HG03520 (cell line): ENCODE data around the gene FAM90A26.
"Not testable (repeated sequence)": the region's sequence is repeated elsewhere in the genome, so short reads cannot be mapped to it uniquely, and the experiment has no call there.

ENCODE experiments used
- ATAC-seq: cut with Tn5 transposase; IDR thresholded peaks from one replicate; pipeline ENCODE4 v1.9.1; 2021; ENCODE audit warnings: mild to moderate bottlenecking, moderate library complexity; ENCODE audit not compliant: unreplicated experiment

FAM90A26 gene, protein sequence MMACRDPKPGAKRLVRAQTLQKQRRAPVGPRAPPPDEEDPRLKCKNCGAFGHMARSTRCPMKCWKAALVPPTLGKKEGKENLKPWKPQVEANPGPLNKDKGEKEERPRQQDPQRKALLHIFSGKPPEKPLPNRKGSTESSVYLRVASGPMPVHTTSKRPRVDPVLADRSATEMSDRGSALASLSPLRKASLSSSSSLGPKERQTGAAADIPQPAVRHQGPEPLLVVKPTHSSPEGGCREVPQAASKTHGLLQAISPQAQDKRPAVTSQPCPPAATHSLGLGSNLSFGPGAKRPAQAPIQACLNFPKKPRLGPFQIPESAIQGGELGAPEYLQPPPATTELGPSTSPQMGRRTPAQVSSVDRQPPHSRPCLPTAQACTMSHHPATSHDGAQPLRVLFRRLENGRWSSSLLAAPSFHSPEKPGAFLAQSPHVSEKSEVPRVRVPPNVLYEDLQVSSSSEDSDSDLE

DNA sequence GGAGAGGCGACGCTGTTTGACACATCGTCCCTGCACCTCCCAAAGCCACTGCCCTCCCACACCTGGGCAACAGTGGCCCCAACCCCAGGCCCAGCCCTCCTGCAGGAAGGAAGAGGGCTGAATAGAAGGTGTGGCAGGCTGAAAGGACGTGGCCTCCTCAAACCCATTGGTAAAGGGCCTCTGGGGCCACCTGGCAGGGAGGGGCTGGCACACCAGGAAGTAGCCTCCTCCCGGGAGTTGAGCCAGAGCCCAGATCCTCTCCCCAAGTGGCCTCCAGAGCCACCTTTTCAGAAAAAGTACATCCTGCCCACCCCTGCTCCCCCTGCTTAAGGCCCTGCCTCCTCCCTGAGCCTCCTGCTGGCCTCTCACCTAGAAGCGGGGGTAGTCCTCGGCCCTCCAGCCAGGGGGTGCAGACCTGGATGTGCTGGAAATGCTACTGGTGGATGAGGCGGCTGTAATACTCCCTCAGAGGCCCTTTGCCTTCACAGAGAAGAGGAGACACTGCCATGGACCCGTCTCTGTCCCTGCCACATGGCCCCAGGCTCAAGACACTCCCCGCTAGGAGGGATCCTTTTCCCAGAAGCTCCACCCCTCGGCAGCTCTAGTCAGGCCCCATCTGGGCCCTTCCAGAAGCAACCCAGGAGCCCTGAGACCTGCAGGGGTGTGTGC is at the start of gene FAM90A26:
Gene FAM90A26, plus strand, starts transcription at position 619 of the 669 bp plus-strand sequence. CDS start 2,764 bp downstream, outside the sequence.
- ATAC-seq = not testable (repeated sequence)

DNA sequence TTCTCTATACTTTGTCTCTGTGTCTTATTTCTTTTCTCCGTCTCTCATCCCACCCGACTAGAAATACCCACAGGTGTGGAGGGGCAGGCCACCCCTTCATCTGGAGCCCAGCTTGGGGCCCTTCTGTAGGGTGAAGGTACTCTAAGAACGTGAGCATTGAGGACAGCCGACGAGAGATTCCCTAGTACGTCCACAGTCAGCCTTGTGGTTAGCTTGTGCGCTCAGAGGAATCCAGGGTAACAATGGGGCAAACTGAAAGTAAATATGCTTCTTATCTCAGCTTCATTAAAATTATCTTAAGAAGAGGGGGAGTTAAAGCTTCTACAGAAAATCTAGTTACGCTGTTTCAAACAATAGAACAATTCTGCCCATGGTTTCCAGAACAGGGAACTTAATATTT is 47.5 kb upstream of the FAM90A26 start:
- ATAC-seq = not testable (repeated sequence)

DNA sequence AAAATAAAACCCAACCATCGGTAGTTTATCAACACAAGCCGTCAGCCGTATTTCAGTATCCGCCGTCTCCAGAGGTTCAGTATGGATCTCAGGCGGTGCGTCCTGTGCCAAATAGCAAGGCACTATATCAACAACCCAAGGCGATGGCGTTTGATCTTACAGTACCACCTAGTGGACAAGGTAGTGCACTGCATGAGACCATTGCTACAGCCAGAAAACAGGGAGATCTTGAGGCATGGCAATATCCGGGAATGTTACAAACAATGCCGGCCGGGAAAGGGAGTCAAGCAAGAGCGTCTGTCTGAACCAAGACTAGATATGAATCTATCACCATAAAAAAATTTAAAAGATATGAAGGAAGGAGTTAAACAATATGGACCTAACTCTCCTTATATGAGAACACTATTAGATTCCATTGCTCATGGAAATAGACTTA is 46.6 kb upstream of the FAM90A26 start:
- ATAC-seq = not testable (repeated sequence)

DNA sequence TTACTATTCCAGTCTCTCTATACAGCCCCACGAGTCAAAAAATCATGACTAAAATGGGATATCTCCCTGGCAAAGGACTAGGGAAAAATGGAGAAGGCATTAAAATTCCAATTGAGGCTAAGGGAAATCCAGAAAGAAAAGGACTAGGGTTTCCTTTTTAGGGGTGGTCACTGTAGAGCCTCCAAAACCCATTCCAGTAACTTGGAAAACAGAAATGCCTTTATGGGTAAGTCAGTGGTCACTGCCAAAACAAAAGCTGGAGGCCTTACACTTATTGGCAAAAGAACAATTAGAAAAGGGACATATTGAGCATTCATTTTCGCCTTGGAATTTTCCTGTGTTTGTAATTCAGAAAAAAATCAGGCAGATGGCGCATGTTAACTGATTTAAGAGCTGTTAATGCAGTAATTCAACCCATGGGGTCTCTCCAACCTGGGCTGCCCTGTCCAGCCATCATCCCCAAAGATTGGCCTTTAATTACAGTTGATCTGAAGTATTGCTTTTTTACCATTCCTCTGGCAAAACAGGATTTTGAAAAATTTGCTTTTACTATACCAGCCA is 44.5 kb upstream of the FAM90A26 start:
- ATAC-seq = not testable (repeated sequence)

DNA sequence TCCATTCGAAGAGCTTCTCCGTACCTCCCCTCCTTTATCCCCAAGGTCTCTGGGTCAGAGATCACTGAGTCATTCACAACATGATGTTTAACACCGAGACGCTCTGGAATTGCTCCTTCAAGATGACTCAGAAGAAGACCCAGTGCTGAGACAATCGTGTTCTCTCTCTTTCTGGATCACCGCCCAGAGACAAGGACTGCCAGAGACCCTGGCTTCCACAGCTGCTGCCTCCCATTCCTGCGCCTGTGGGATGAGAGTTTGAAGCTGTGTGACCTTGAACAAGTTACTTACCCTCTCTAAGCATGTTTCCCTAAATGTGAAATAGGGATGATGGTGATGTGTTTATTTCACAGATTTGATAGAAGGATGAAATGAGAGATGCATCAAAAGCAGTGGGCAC is 38.8 kb upstream of the FAM90A26 start:
- ATAC-seq = not testable (repeated sequence)

DNA sequence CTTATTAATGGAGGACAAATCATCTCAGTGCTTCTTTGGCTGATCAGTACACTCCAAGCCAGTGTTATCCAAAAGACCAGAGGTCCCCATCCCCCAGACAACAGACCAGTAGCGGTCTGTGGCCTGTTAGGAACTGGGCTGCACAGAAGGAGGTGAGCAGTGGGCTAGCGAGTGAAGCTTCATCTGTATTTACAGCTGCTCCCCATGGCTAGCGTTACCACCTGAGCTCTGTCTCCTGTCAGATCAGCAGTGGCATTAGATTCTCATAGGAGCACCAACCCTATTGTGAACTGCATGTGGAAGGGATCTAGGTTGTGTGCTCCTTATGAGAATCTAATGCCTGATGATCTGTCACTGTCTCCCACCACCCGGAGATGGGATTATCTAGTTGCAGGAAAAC is 37.4 kb upstream of the FAM90A26 start:
- not testable (repeated sequence) for ATAC-seq

DNA sequence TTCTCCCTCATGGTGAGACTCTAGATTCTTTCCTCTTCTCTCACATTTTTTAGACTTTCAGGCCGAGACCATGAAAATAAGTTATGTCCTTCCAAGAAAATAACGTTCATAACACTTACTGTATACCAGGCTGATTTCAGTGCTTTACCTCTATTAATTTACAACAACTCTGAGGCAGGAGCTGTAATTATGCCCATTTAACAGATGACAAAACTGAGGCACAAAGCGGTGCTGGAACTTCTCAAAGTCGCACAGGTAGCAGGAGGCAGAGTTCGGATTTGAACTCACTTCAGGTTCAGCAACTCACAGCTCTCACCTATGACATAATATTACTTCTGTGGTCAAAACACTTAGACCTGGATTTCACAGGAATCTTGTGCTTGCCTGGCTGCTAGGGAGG is 36.2 kb upstream of the FAM90A26 start:
- ATAC-seq = not testable (repeated sequence)

DNA sequence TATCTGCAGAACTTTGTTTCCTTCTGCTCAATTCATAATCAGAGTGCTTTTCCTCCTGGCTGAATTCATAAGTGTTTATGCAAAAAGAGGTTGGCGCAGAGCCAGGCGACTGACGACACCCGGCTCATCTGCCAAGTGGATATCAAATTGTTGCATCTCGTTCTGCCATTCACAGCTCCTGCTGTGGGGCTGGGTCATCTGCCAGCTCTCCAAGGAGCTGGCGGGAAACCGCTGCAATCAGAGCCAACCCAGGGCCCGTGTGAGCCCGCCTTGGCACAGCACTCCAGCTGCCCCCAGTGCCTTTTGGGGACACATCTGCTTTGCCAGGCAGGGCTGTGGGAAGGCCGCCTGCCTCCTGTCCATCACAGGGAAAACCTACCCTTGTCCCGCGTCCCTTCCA is 35.7 kb upstream of the FAM90A26 start:
- not testable (repeated sequence) for ATAC-seq

DNA sequence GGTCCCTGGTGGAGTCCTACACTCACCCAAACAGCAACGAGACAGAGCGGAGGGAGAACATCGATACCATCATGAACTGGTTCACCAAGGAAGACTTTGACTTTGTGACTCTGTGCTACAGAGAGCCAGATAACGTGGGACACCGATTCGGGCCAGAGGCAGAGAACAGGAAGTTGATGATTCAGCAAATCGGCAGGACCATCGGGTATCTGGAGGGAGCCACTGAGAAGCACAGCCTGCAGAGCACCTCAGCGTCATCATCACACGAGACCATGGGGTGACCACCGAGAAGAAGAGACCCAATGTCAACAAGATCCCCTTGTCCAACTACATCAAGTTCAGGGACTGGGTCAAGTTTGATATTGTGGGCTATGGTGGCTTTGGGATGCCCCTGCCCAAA is 29.2 kb upstream of the FAM90A26 start:
- not testable (repeated sequence) for ATAC-seq

DNA sequence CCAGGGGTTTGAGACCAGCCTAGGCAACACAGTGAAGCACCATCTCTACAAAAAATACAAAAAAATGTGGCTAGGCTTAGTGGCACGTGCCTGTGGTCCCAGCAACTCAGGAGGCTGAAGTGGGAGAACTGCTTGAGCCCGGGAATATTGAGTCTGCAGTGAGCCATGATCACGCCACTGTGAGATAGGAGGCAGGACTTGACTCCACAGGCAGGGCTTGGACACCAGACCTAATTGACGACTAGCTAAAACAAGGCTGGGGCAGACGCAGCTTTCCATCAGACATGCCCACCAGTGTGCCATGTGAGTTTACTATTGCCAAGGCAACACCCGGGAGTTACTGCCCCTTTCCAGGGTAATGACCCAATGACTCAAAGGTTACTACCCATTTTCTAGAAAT is 27.4 kb upstream of the FAM90A26 start:
- not testable (repeated sequence) for ATAC-seq

DNA sequence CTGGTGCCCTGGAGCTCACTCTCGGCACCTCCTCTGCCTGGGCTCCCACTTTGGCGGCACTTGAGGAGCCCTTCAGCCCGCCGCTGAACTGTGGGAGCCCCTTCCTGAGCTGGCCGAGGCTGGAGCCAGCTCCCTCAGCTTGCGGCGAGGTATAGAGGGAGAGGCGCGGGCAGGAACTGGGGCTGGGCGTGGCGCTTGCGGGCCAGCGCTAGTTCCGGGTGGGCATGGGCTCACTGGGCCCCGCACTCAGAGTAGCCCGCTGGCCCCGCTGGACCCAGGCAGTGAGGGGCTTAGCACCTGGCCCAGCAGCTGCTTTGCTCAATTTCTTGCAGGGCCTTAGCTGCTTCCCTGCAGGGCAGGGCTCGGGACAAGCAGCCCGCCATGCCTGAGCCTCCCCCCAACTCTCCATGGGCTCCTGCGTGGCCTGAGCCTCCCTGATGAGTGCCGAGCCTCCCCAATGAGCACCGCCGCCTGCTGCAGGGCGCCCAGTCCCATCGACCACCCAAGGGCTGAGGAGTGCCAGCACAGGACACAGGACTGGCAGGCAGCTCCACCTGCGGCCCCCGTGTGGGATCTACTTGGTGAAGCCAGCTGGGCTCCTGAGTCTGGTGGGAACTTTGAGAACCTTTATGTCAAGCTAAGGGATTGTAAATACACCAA is 26.7 kb upstream of the FAM90A26 start:
- no peak for ATAC-seq

DNA sequence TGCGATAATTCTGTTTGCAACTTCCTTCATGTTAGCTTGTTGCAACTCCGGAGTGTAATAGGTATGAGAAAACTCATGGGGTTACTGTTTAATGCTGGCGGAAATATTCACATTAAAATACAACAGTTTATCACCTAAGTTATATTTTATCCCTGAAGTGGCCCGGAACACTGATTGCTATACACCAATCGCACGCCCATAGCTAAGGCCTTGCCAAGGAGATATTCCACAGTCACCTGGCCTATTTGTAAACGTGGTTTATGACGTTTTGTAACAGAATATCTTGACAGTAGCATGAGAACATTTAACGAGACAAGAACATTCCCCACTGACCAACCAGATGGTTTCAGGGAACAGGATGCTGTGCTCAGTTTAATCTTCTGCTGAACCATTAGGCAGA is 23.2 kb upstream of the FAM90A26 start:
- ATAC-seq = no peak

DNA sequence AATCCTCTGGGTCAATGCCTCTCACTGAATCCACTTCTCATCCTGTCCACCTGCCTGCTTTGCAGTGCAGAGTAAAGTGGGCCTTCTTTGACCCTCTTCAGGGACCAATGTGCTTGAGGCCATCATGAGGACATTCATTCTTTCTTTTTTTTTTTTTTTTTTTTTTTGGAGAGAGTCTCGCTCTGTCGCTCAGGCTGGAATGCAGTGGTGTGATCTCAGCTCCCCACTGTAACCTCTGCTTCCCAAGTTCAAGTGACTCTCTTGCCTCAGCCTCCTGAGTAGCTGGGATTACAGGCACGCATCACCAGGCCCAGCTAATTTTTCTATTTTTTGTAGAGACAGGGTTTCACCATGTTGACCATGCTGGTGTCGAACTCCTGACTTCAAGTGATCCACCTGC is 22.8 kb upstream of the FAM90A26 start:
- not testable (repeated sequence) for ATAC-seq

DNA sequence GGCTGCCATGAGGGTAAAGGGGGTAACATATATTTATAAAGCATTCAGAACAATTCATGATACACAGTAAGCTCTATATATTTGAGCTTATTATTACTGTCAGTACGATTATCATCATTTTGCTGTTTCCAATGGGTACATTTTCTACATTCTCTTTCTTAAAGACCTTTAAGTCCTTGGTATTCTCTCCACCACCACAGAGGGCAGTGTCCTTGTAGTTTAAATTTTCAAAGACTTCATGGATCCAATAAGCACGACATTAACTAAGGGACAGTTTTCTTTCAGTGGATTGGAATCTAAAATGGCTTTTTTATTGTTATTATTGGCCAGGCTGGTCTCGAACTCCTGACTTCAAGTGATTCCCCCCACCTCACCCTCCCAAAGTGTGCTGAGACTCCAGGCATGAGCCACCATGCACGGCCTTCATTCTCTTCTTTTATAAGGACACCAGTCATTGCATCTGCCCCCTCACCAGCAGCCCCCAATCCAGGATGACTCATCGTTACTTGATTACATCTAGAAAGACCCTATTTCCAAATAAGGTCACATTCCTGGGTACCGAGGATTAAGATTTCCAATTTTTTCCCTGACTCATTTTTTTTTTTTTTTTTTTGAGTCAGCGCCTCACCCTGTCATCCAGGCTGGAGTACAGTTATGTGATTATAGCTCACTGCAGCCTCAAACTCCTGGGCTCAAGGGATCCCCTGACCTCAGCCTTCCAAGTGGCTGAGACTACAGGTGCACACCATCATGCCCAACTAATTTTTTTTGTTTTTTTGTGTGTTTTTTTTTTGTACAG is 21.4 kb upstream of the FAM90A26 start:
- ATAC-seq = not testable (repeated sequence)

DNA sequence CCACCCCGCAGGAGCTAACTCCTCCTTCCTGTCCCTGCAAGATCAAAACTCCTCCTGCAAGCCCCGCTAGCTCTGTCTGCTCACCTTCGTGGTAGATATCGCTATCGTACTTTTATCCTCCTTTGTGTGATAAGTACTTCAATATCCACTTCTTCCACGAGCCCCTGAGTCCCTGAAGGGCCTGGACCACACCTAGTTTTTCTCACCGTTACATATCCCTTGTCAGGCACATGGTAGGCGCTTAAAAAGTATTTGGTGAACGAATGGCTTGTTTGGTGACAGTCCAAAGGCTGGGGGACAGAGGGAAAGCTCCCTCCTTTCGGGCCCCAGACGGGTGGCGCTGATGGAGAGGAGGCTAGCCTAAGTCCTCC is 18.4 kb upstream of the FAM90A26 start:
- not testable (repeated sequence) for ATAC-seq

DNA sequence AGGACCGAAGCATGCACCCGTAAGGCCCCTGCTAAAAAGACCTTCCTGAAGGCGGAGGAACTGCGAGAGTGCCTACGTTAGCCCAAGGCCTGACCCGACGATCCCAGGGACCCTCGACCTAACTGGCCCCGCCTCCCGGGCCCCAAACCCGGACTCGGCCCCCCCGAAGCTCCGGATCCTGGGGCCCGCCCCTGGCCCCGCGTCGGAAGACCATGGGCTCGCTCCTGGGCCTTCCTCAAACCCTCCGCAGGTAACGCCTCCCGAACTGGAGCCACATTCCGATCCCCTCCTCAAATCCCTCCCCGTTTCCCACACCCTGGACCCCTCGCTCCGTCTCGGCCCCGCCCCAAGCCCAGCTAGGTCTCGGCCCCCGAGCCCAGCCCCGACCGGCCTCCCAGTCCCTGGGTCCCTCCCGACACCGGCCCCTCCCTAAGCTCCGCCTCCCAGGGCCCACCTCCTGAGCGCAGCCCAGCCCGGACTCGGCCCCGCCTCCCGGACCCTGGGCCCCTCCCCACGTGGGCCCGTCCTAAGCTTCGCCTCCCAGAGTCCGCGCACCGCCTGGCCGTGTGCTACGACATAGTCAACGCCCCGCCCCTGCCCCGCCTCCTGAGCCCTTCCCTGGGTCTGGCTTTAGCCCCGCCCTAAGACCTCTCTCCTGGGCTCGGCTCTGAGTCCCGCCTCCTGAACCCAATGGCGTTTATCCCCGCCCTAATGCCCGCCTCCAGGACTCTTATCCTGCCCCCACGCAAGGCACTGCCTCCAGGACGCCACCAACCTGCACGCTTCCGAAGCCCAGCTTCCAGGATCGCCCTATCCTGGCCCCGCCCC is 17.8 kb upstream of the FAM90A26 start:
- ATAC-seq = peak; percentile 30

DNA sequence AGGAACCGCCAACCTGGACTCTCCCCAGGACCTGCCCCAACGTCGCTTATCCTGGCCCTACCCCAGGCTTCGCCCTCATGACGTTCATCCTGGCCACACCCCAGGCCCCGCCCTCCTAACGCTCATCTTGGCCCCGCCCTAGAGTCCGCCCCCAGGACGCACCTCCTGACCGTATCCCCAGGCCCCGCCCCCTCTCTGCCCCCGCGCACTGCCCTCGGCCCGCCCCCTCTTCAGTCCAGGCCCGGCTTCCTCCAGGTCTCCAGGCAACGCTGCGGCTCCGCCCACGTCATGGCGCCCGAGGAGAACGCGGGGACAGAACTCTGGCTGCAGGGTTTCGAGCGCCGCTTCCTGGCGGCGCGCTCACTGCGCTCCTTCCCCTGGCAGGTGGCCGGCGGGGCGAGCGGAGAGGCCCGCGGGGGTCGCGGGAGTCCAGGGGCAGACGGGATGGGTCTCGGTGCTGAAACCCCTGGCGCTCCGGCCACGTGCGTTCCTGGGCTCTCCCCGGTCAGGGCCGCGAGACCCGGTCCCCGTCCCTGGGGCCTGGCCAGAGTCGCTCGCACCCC is 17.1 kb upstream of the FAM90A26 start:
- peak; percentile 65 for ATAC-seq

DNA sequence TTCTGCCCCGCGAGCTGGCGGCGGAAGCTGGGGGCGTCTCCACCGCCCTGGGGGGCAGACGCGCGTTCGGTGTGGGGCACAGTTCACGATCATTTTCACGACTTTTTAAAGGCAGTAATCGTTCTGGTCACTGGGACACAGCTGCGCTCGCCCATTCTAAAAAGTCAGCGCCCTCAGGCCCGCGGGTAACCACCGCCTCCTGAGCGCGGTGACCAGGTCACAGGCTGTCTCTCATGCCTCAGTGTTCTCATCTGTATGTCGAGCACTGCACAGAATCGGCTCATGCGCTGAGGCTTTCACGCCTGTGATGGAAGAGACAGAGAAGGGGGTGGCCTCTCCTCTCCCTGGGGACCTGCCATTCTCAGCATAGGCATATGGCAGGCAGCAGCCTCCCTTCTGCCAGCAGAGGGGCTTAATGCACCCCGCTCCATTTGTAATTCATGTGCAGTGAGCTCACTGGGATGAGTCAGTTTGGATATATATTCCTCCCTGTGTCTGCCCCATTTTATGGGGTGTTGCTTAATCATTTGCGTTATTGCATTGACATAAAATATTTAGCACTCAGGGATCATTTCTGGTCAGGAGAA is 16.5 kb upstream of the FAM90A26 start:
- ATAC-seq = not testable (repeated sequence)
